ENCODE measurements around the gene HIP1R. TPM values are rescaled to one million over a fixed set of nuclear protein-coding genes. Genes with fewer than 3 reads are reported as not detected.

The HIP1R gene
- total and polyA plus RNA-seq, 2 of the 13 experiments (the other 11 are each of a cell fraction or from before 2014, with no cell fraction given) = 18.4 to 25.5 TPM

GRCh38 chr12:122862872-122863701, 27.8 kb downstream of the HIP1R start (continued):
- TF ChIP-seq FOXO4 (CRISPR knock-in tag; conservative IDR thresholded peaks at IDR 0.05) (no peak), SPEN (CRISPR knock-in tag; IDR thresholded peaks at IDR 0.05; ENCODE audit: low read depth) (no peak), ZNF639 (CRISPR knock-in tag; conservative IDR thresholded peaks at IDR 0.05) (no peak), REPIN1 (CRISPR knock-in tag; IDR thresholded peaks at IDR 0.05; ENCODE audit: borderline replicate concordance, low read depth) (no peak; the same call in 1 of the 2 replicates), TIGD3 (CRISPR knock-in tag; IDR thresholded peaks at IDR 0.05; ENCODE audit: borderline replicate concordance) (no peak), LRRFIP1 (CRISPR knock-in tag; conservative IDR thresholded peaks at IDR 0.05) (no peak), MXD1 (CRISPR knock-in tag; IDR thresholded peaks at IDR 0.05) (0 out of 2 replicates have a peak, but pooled peaks have one; percentile 44), PHF5A (CRISPR knock-in tag; IDR thresholded peaks at IDR 0.05; ENCODE audit: low read depth, unreplicated experiment) (no peak), HNF4G (IDR thresholded peaks at IDR 0.05; ENCODE audit: borderline replicate concordance, low read depth, low read length) (no peak), HNF4G (CRISPR knock-in tag; IDR thresholded peaks at IDR 0.05; ENCODE audit: borderline replicate concordance, low read depth) (no peak), ZNF7 (CRISPR knock-in tag; IDR thresholded peaks at IDR 0.05) (no peak), NR2F2 (IDR thresholded peaks at IDR 0.05; ENCODE audit: borderline replicate concordance, low read depth) (no peak), RBAK (CRISPR knock-in tag; IDR thresholded peaks at IDR 0.05) (no peak), CHCHD3 (CRISPR knock-in tag; IDR thresholded peaks at IDR 0.05) (no peak), POLR2AphosphoS5 (IDR thresholded peaks at IDR 0.05; ENCODE audit: low read depth, low read length) (no peak), ATF3 (CRISPR knock-in tag; IDR thresholded peaks at IDR 0.05) (no peak)

Measured in HepG2 (cell line).